Calu3 (cell line): ENCODE data around the gene POU2F2. TPM values are rescaled to one million over a fixed set of nuclear protein-coding genes. Genes with fewer than 3 reads are reported as not detected.
A peak's percentile ranks its signal among the peaks of the same experiment; 100 is the strongest.

Source experiments
- BruUV-seq: library from RNA; stranded (reverse); fragments of 400-500 nt; replicated peaks from 2 replicates; lab custom pipeline; 2021; lab: Mats Ljungman, UMichigan
- CTCF ChIA-PET: fragments of 300-600 bp; sonication (Branson Sonifier 250); formaldehyde crosslinking; loops from one replicate; lab custom pipeline; 2022; ENCODE audit warnings: antibody characterized with exemption; lab: Charles Lee
- DNase-seq: peaks from one replicate; pipeline ENCODE4 v3.0.0; 2022
- H3K27ac Mint-ChIP-seq: one replicate; pipeline ENCODE4 v1.8.0; 2022; ENCODE audit warnings: mixed read lengths; ENCODE audit not compliant: unreplicated experiment
- H3K27me3 Mint-ChIP-seq: one replicate; pipeline ENCODE4 v1.8.0; 2022; ENCODE audit warnings: mixed read lengths; ENCODE audit not compliant: unreplicated experiment
- H3K36me3 Mint-ChIP-seq: one replicate; pipeline ENCODE4 v1.8.0; 2022; ENCODE audit warnings: mild to moderate bottlenecking, moderate library complexity, mixed read lengths; ENCODE audit not compliant: insufficient read depth, unreplicated experiment
- H3K4me1 Mint-ChIP-seq: one replicate; pipeline ENCODE4 v1.8.0; 2022; ENCODE audit warnings: mild to moderate bottlenecking, low read depth, mixed read lengths; ENCODE audit not compliant: unreplicated experiment
- H3K4me3 Mint-ChIP-seq: one replicate; pipeline ENCODE4 v1.8.0; 2022; ENCODE audit warnings: mild to moderate bottlenecking, low read depth, moderate library complexity, mixed read lengths; ENCODE audit not compliant: unreplicated experiment
- H3K9me3 Mint-ChIP-seq: one replicate; pipeline ENCODE4 v1.8.0; 2022; ENCODE audit warnings: low read depth, mixed read lengths; ENCODE audit not compliant: unreplicated experiment
- intact Hi-C: fragments of 100-400 bp; cut with micrococcal nuclease; formaldehyde crosslinking; loops from one replicate; pipeline ENCODE4 v1.10.0; 2022; ENCODE audit not compliant: unreplicated experiment
- total RNA-seq: library from RNA; stranded (reverse); gene quantifications from 2 replicates; pipeline ENCODE4 v1.2.3, GENCODE V29; 2022
- TF ChIP-seq, protein P1 (sequence below): fragments of 200-600 bp; IDR thresholded peaks from one replicate; pipeline ENCODE4 v1.8.0; 2022; ENCODE audit warnings: antibody characterized with exemption; ENCODE audit not compliant: unreplicated experiment

The POU2F2 gene
- total RNA-seq, 1 experiment from 2014 or later, result 4.6 TPM

DNA sequence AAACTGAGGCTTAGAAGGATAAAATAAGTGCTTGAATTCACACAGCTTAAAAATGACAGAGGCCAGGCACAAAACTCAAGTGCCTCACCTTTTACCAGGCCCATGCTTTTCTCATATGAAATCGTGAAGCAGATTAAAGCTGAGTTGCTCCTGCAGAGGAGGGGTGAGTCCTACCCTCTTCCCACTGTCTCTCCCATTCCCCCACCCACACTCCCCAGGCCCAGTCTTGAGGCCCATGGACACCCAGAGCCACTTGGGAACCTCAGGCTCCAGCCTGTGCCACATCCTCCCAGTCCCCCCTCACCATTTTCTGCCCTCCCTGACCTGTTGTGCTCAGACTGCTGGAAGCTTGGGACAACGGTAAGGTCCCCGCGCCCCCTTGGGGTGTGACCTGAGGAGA lies 38.7 kb downstream of the POU2F2 start:
- no peak overlapping the region for H3K4me3 Mint-ChIP-seq
- CTCF ChIA-PET, result interaction anchor here (0.7 kb wide), 3 partner anchors 72 to 116 kb away, joined by 3 to 5 read pairs (median 3); no protein-coding TSS in a partner anchor
- no TSS peak for BruUV-seq
- intact Hi-C loops, result loop anchor here (10.0 kb wide), 1 partner anchor 99 kb away; the partner anchor contains the start of gene ATP1A3
- peaks cover 5% of the 10 kb centered on the region for H3K4me1 Mint-ChIP-seq
- no peak overlapping the region for H3K27ac Mint-ChIP-seq
- H3K9me3 Mint-ChIP-seq, result no peaks in the 10 kb centered on the region
- TF ChIP-seq, protein P1, sequence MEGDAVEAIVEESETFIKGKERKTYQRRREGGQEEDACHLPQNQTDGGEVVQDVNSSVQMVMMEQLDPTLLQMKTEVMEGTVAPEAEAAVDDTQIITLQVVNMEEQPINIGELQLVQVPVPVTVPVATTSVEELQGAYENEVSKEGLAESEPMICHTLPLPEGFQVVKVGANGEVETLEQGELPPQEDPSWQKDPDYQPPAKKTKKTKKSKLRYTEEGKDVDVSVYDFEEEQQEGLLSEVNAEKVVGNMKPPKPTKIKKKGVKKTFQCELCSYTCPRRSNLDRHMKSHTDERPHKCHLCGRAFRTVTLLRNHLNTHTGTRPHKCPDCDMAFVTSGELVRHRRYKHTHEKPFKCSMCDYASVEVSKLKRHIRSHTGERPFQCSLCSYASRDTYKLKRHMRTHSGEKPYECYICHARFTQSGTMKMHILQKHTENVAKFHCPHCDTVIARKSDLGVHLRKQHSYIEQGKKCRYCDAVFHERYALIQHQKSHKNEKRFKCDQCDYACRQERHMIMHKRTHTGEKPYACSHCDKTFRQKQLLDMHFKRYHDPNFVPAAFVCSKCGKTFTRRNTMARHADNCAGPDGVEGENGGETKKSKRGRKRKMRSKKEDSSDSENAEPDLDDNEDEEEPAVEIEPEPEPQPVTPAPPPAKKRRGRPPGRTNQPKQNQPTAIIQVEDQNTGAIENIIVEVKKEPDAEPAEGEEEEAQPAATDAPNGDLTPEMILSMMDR, result no peak
- no peaks in the 10 kb centered on the region for H3K36me3 Mint-ChIP-seq
- DNase-seq, result no peak
- no peaks in the 10 kb centered on the region for H3K27me3 Mint-ChIP-seq

GRCh38 chr19:42092350-42092749 lies 39.9 kb downstream of the POU2F2 start:
- intact Hi-C loops, result loop anchor here (10.0 kb wide), 1 partner anchor 98 kb away; the partner anchor contains the start of gene ATP1A3
- no peaks in the 10 kb centered on the region for H3K27me3 Mint-ChIP-seq
- no peaks in the 10 kb centered on the region for H3K9me3 Mint-ChIP-seq
- CTCF ChIA-PET, result interaction anchor here (0.6 to 1.0 kb wide), 4 partner anchors 13 to 696 kb away, joined by 3 to 7 read pairs (median 4); no protein-coding TSS in a partner anchor
- H3K27ac Mint-ChIP-seq, result no peak overlapping the region
- H3K36me3 Mint-ChIP-seq, result no peaks in the 10 kb centered on the region
- no TSS peak for BruUV-seq
- DNase-seq, result peak; percentile 85
- TF ChIP-seq, protein P1, result peak; percentile 77
- peaks cover 10% of the 10 kb centered on the region for H3K4me1 Mint-ChIP-seq
- peak overlapping the region; percentile 7 for H3K4me3 Mint-ChIP-seq

DNA sequence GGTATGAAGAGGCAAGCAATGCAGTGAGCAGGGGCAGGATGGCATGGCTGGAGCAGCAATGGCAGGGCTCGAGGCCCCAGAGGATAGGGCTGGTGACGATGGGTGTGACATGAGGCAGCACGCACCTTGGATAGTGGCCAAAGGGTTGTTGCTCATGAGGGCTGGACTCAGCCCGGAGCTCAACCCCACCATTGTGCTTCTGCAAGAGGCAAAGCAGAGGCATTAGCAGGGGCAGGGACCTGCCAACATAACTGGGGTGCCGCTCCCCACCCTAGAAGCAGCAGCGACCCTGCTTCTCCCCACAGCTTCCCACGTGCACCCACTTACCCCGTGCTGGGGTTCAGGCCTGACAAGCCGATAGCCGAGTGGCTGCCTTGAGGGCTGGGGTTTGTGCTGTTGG lies 40.5 kb downstream of the POU2F2 start:
- H3K27ac Mint-ChIP-seq, result no peak overlapping the region

DNA sequence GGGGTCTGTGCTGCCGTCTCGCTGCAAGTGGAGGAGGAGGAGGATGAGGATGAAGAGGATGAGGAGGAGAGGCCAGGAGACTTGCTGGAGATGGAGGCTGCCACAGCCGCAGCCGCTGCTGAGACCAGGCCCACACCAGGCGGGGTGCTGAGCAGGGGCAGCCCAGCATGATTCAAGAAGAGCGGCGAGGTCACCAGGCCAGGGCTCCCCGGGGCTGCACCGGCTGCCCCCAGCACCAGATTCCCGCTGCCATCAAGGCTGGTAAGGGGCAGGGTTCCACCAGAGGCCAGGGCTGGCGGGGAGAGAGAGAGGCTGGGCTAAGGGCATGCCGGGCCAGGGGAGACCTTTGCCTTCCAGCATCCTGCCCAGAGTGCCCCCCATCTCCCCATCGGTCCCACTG lies 40.9 kb downstream of the POU2F2 start:
- no TSS peak for BruUV-seq
- CTCF ChIA-PET, result interaction anchor here (0.7 to 1.0 kb wide), 3 partner anchors 56 to 210 kb away, joined by 3 to 6 read pairs (median 6); no protein-coding TSS in a partner anchor
- H3K4me3 Mint-ChIP-seq, result no peak overlapping the region
- H3K27ac Mint-ChIP-seq, result no peak overlapping the region
- TF ChIP-seq, protein P1, result no peak
- peaks cover 10% of the 10 kb centered on the region for H3K4me1 Mint-ChIP-seq
- DNase-seq, result no peak
- H3K9me3 Mint-ChIP-seq, result no peaks in the 10 kb centered on the region
- intact Hi-C loops, result loop anchor here (10.0 kb wide), 1 partner anchor 96 kb away; the partner anchor contains the start of gene ATP1A3
- no peaks in the 10 kb centered on the region for H3K27me3 Mint-ChIP-seq
- no peaks in the 10 kb centered on the region for H3K36me3 Mint-ChIP-seq

More for the DNA sequence above, 40.5 kb downstream of the POU2F2 start:
- CTCF ChIA-PET, result interaction anchor here (0.6 to 1.0 kb wide), 6 partner anchors 13 to 695 kb away, joined by 3 to 7 read pairs (median 5); no protein-coding TSS in a partner anchor
- Mint-ChIP-seq H3K27me3 (no peaks in the 10 kb centered on the region), H3K4me1 (peaks cover 10% of the 10 kb centered on the region), H3K4me3 (no peak overlapping the region), H3K9me3 (no peaks in the 10 kb centered on the region), H3K36me3 (no peaks in the 10 kb centered on the region)
- no TSS peak for BruUV-seq
- intact Hi-C loops, result loop anchor here (10.0 kb wide), 1 partner anchor 97 kb away; the partner anchor contains the start of gene ATP1A3
- TF ChIP-seq, protein P1, result no peak
- DNase-seq, result peak; percentile 67
